ENCODE measurements around the gene ARRB1. TPM values are rescaled to one million over a fixed set of nuclear protein-coding genes. Genes with fewer than 3 reads are reported as not detected.

ARRB1 gene
- total and polyA plus RNA-seq, 9 of the 15 experiments (the other 6 are each of a cell fraction or from before 2014, with no cell fraction given), result 6.6 to 45.4 (median 28.5) TPM

GRCh38 chr11:75371949-75372876 lies 20.8 kb upstream of the ARRB1 start (continued):
- TF ChIP-seq PBX2 (CRISPR knock-in tag; IDR thresholded peaks at IDR 0.05; ENCODE audit: low read depth) (no peak), PBX2 (tag; conservative IDR thresholded peaks at IDR 0.05; ENCODE audit: low read depth) (peak; percentile 76), ZNF444 (CRISPR knock-in tag; IDR thresholded peaks at IDR 0.05) (no peak), PHF20 (IDR thresholded peaks at IDR 0.05; ENCODE audit: partially characterized antibody) (no peak), PKNOX1 (IDR thresholded peaks at IDR 0.05) (peak; percentile 52), HNRNPLL (IDR thresholded peaks at IDR 0.05; ENCODE audit: low read depth, low read length, poor library complexity, severe bottlenecking) (no peak), TSC22D4 (tag; IDR thresholded peaks at IDR 0.05) (no peak), CREBBP (IDR thresholded peaks at IDR 0.05; ENCODE audit: low read depth, low read length) (no peak), HEY1 (CRISPR knock-in tag; IDR thresholded peaks at IDR 0.05; ENCODE audit: borderline replicate concordance) (no peak), ZNF445 (CRISPR knock-in tag; IDR thresholded peaks at IDR 0.05; ENCODE audit: low read depth) (no peak), ZNF140 (CRISPR knock-in tag; IDR thresholded peaks at IDR 0.05) (no peak), ELK3 (CRISPR knock-in tag; IDR thresholded peaks at IDR 0.05) (no peak), RHOXF2B (CRISPR knock-in tag; conservative IDR thresholded peaks at IDR 0.05) (no peak), ATF3 (IDR thresholded peaks at IDR 0.05) (peak; percentile 12; the same call in 1 of the 2 replicates), ATF3 (CRISPR knock-in tag; conservative IDR thresholded peaks at IDR 0.05) (no peak), PTBP1 (IDR thresholded peaks at IDR 0.05; ENCODE audit: low read depth, low read length) (no peak), HNRNPL (IDR thresholded peaks at IDR 0.05; ENCODE audit: low read depth, low read length) (no peak), LEF1 (IDR thresholded peaks at IDR 0.05) (peak; percentile 38; the same call in 1 of the 2 replicates), ZFP30 (CRISPR knock-in tag; IDR thresholded peaks at IDR 0.05; ENCODE audit: borderline replicate concordance) (no peak), ZNF707 (CRISPR knock-in tag; conservative IDR thresholded peaks at IDR 0.05) (no peak), PCBP2 (IDR thresholded peaks at IDR 0.05; ENCODE audit: low read depth, low read length, poor library complexity, severe bottlenecking) (no peak), SMARCE1 (IDR thresholded peaks at IDR 0.05) (0 out of 2 replicates have a peak, but pooled peaks have one; percentile 32)
